Suprapubic skin (tissue), 4 donors: ENCODE data around the gene C16orf96.

Source experiments
- EP300 ChIP-seq: sonication (generic); formaldehyde crosslinking; IDR thresholded peaks from one replicate; pipeline ENCODE4 v1.6.1; 2017; ENCODE audit warnings: antibody characterized with exemption
- POLR2A ChIP-seq, 2 donors: fragments of 450-650 bp; IDR thresholded peaks; one replicate each; pipeline ENCODE4 v1.6.1; 2017; ENCODE audit warnings: antibody characterized with exemption in 2 of 2, mild to moderate bottlenecking in 2 of 2, moderate library complexity in 2 of 2
- POLR2AphosphoS5 ChIP-seq, 3 donors: sonication (generic); formaldehyde crosslinking; IDR thresholded peaks; one replicate each; pipeline ENCODE4 v1.6.1; 2017; ENCODE audit warnings: antibody characterized with exemption in 3 of 3
- TF ChIP-seq, protein P1 (sequence below), 2 donors: fragments of 200-600 bp in 1 of 2; fragments of 450-650 bp in 1 of 2; sonication (generic) in 1 of 2; IDR thresholded peaks; one replicate each; pipeline ENCODE4 v1.5.1; 2016 to 2019; ENCODE audit warnings: antibody characterized with exemption in 2 of 2, mild to moderate bottlenecking in 1 of 2, moderate library complexity in 1 of 2

DNA sequence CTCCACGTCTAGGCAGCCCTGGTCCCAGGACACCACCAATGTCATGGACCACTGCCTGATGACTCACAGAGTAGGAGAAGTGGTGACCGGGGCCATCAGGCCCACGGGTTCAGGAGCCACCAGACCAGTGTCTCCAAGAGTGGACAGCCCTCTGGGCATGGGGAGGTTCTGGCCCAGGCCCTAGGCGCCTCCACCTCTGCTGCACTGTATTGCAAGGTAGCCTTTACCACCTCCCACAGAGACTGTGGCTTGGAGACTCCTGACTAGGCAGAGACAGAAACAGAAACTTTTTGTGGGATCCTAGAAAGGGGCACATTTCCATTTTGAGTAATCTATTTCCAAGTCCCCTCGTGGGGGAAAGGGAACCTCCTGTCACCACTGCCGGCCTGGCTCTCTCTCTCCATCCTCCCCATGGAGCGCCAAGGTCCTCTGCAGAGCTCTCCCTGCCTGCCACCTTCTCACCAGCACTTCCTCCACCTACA lies 20.5 kb upstream of the C16orf96 start:
- no peak for TF ChIP-seq POLR2A (IDR thresholded peaks at IDR 0.05)
- TF ChIP-seq, protein P1, sequence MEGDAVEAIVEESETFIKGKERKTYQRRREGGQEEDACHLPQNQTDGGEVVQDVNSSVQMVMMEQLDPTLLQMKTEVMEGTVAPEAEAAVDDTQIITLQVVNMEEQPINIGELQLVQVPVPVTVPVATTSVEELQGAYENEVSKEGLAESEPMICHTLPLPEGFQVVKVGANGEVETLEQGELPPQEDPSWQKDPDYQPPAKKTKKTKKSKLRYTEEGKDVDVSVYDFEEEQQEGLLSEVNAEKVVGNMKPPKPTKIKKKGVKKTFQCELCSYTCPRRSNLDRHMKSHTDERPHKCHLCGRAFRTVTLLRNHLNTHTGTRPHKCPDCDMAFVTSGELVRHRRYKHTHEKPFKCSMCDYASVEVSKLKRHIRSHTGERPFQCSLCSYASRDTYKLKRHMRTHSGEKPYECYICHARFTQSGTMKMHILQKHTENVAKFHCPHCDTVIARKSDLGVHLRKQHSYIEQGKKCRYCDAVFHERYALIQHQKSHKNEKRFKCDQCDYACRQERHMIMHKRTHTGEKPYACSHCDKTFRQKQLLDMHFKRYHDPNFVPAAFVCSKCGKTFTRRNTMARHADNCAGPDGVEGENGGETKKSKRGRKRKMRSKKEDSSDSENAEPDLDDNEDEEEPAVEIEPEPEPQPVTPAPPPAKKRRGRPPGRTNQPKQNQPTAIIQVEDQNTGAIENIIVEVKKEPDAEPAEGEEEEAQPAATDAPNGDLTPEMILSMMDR (IDR thresholded peaks at IDR 0.05), result no peak
- TF ChIP-seq POLR2AphosphoS5 (IDR thresholded peaks at IDR 0.05), result no peak
- TF ChIP-seq EP300, result no peak
